ENCODE results near the gene ZFYVE9. TPM values are rescaled to one million over a fixed set of nuclear protein-coding genes. Genes with fewer than 3 reads are reported as not detected.

ZFYVE9 gene
- total and polyA plus RNA-seq, 2 of the 13 experiments (the other 11 are each of a cell fraction or from before 2014, with no cell fraction given) = 9.2 to 19.8 TPM

- TF ChIP-seq CERS6 (CRISPR knock-in tag; IDR thresholded peaks at IDR 0.05) = no peak
- no peak for TF ChIP-seq ZNF432 (CRISPR knock-in tag; IDR thresholded peaks at IDR 0.05; ENCODE audit: borderline replicate concordance)
- no peak for TF ChIP-seq KAT2B (IDR thresholded peaks at IDR 0.05; ENCODE audit: borderline replicate concordance, low read depth, low read length)
These were observed 224.0 kb downstream of the ZFYVE9 start, which contains the start of gene CC2D1B (continued) for GRCh38 chr1:52365746-52366516.

- Histone ChIP-seq H3K4me1 (ENCODE audit: insufficient read depth, low read length) (peaks cover 45% of the 10 kb centered on the region), H3K79me2 (ENCODE audit: insufficient read depth, low read length) (peaks cover 14% of the 10 kb centered on the region), H4K20me1 (ENCODE audit: insufficient read depth, low read length) (no peaks in the 10 kb centered on the region), H3K4me2 (ENCODE audit: low read depth, low read length) (peak overlapping the region; percentile 82), H3K36me3 (replicated peaks in 1 of 2; ENCODE audit: control insufficient read depth in 1 of 2, insufficient read depth in 2 of 2, low read length in 2 of 2) (peaks cover 6 to 16% of the 10 kb centered on the region in 2 experiments; a peak in 4 of 5 replicates), H2AFZ (ENCODE audit: low read length) (peak overlapping the region; percentile 93), H3K9ac (ENCODE audit: insufficient read depth, low read depth, low read length) (peak overlapping the region; percentile 66), H3K4me3 (replicated peaks in 1 of 3; ENCODE audit: insufficient read depth in 1 of 3, low read depth in 2 of 3, low read length in 3 of 3) (peak overlapping the region; percentile 56 to 98 (median 72)), H3K9me3 (ENCODE audit: low read length) (no peaks in the 10 kb centered on the region), H3K27me3 (ENCODE audit: control insufficient read depth in 1 of 2, insufficient read depth in 2 of 2, low read length in 2 of 2) (no peaks in the 10 kb centered on the region; a peak in 1 of 5 replicates), H3K27ac (ENCODE audit: extremely low read length, insufficient read depth, low read length) (peak overlapping the region; percentile 83)
- DNase-seq (ENCODE audit: low spot score) (no peak), FAIRE-seq (no peak), ATAC-seq (peak; percentile 1; the same call in 2 of the 3 replicates)
- in situ Hi-C loops (cut with HindIII; ENCODE audit: extremely low pct_ligation_motif_present, low pct_unique_long_range_greater_than_20kb) = no loop called here
- ChIA-PET CTCF (ENCODE audit: low intra/inter-chr PET ratio, low total read pairs) (no interaction called here), POLR2A (interaction anchor here (1.0 to 3.0 kb wide), 9 partner anchors 14 to 311 kb away, joined by 3 to 22 read pairs (median 3); partner anchors contain the start of genes ORC1, PRPF38A and TXNDC12)
- BruUV-seq (replicated peaks) = no TSS peak
- 28% methylated on average over 6 of the region's 8 CpGs for WGBS (ENCODE audit: low lambda C conversion rate)
- intact Hi-C loops (cut with micrococcal nuclease; ENCODE audit: unreplicated experiment) = loop anchor here (1.0 kb wide), 1 partner anchor 38 kb away; the partner anchor contains the start of genes ORC1 and PRPF38A
- TF ChIP-seq FOXK2 (IDR thresholded peaks at IDR 0.05) (no peak), ZNF10 (CRISPR knock-in tag; IDR thresholded peaks at IDR 0.05; ENCODE audit: borderline replicate concordance, low read depth) (no peak), REPIN1 (CRISPR knock-in tag; IDR thresholded peaks at IDR 0.05; ENCODE audit: borderline replicate concordance, low read depth) (0 out of 2 replicates have a peak, but pooled peaks have one; percentile 28), CREBL2 (CRISPR knock-in tag; IDR thresholded peaks at IDR 0.05; ENCODE audit: borderline replicate concordance) (no peak), ZNF232 (CRISPR knock-in tag; IDR thresholded peaks at IDR 0.05; ENCODE audit: borderline replicate concordance) (no peak), GATAD2A (CRISPR knock-in tag; IDR thresholded peaks at IDR 0.05) (no peak), MED13 (CRISPR knock-in tag; IDR thresholded peaks at IDR 0.05) (no peak), ZNF841 (CRISPR knock-in tag; IDR thresholded peaks at IDR 0.05; ENCODE audit: borderline replicate concordance) (no peak), RXRA (CRISPR knock-in tag; IDR thresholded peaks at IDR 0.05) (no peak), CREM (IDR thresholded peaks at IDR 0.05) (no peak), CREM (CRISPR knock-in tag; IDR thresholded peaks at IDR 0.05) (no peak), FUBP1 (CRISPR knock-in tag; IDR thresholded peaks at IDR 0.05; ENCODE audit: borderline replicate concordance) (no peak), SCMH1 (CRISPR knock-in tag; IDR thresholded peaks at IDR 0.05; ENCODE audit: borderline replicate concordance) (no peak), ZNF597 (CRISPR knock-in tag; IDR thresholded peaks at IDR 0.05) (no peak), CAMTA2 (CRISPR knock-in tag; IDR thresholded peaks at IDR 0.05; ENCODE audit: borderline replicate concordance) (no peak)
These were observed 224.6 kb downstream of the ZFYVE9 start for GRCh38 chr1:52366517-52366827.

Data from HepG2 (cell line).